Measurements from ENCODE around the gene VSX1.

Gene VSX1

GRCh38 chr20:25081730-25082497, at the start of gene VSX1:
VSX1 (minus strand) TSS chr20:25082141; CDS start chr20:25082096, 45 bp downstream.
- H3K4me1 Mint-ChIP-seq = peaks cover 11% of the 10 kb centered on the region
- H3K27me3 Mint-ChIP-seq = peaks cover 87% of the 10 kb centered on the region
- H3K36me3 Mint-ChIP-seq = no peaks in the 10 kb centered on the region
- no peak within 1 kb of the TSS for H3K27ac Mint-ChIP-seq
- no peak for ATAC-seq
- H3K4me3 Mint-ChIP-seq = no peak within 1 kb of the TSS
- H3K9me3 Mint-ChIP-seq = no peaks in the 10 kb centered on the region

GRCh38 chr20:25129908-25130307, 48.0 kb upstream of the VSX1 start:
- Mint-ChIP-seq H3K36me3 (no peaks in the 10 kb centered on the region), H3K27ac (no peak overlapping the region), H3K4me3 (no peak overlapping the region), H3K4me1 (no peaks in the 10 kb centered on the region), H3K9me3 (peaks cover 5% of the 10 kb centered on the region), H3K27me3 (peaks cover 46% of the 10 kb centered on the region)
- ATAC-seq = no peak

GRCh38 chr20:25129428-25129827, 47.5 kb upstream of the VSX1 start:
- H3K36me3 Mint-ChIP-seq = no peaks in the 10 kb centered on the region
- ATAC-seq = no peak
- H3K27me3 Mint-ChIP-seq = peaks cover 41% of the 10 kb centered on the region
- no peak overlapping the region for H3K27ac Mint-ChIP-seq
- H3K9me3 Mint-ChIP-seq = peaks cover 5% of the 10 kb centered on the region
- no peaks in the 10 kb centered on the region for H3K4me1 Mint-ChIP-seq
- no peak overlapping the region for H3K4me3 Mint-ChIP-seq

GRCh38 chr20:25128649-25129048, 46.7 kb upstream of the VSX1 start:
- Mint-ChIP-seq H3K27me3 (peaks cover 33% of the 10 kb centered on the region), H3K9me3 (peaks cover 5% of the 10 kb centered on the region), H3K4me3 (no peak overlapping the region), H3K36me3 (no peaks in the 10 kb centered on the region), H3K4me1 (no peaks in the 10 kb centered on the region), H3K27ac (no peak overlapping the region)
- ATAC-seq = no peak

- peaks cover 26% of the 10 kb centered on the region for H3K27me3 Mint-ChIP-seq
- H3K9me3 Mint-ChIP-seq = peaks cover 5% of the 10 kb centered on the region
- no peak overlapping the region for H3K27ac Mint-ChIP-seq
- H3K4me1 Mint-ChIP-seq = no peaks in the 10 kb centered on the region
- H3K4me3 Mint-ChIP-seq = no peak overlapping the region
- H3K36me3 Mint-ChIP-seq = no peaks in the 10 kb centered on the region
- ATAC-seq = no peak
These were observed 46.0 kb upstream of the VSX1 start for GRCh38 chr20:25127761-25128537.

- Mint-ChIP-seq H3K36me3 (no peaks in the 10 kb centered on the region), H3K4me1 (no peaks in the 10 kb centered on the region), H3K9me3 (peaks cover 5% of the 10 kb centered on the region), H3K27me3 (peaks cover 11% of the 10 kb centered on the region), H3K4me3 (no peak overlapping the region), H3K27ac (no peak overlapping the region)
- ATAC-seq = no peak
These were observed 44.5 kb upstream of the VSX1 start for GRCh38 chr20:25126204-25127029.

GRCh38 chr20:25125636-25126035, 43.7 kb upstream of the VSX1 start:
- H3K27me3 Mint-ChIP-seq = peaks cover 3% of the 10 kb centered on the region
- H3K27ac Mint-ChIP-seq = no peak overlapping the region
- H3K36me3 Mint-ChIP-seq = no peaks in the 10 kb centered on the region
- ATAC-seq = no peak
- no peak overlapping the region for H3K4me3 Mint-ChIP-seq
- H3K9me3 Mint-ChIP-seq = peaks cover 5% of the 10 kb centered on the region
- no peaks in the 10 kb centered on the region for H3K4me1 Mint-ChIP-seq

- Mint-ChIP-seq H3K27me3 (peaks cover 8% of the 10 kb centered on the region), H3K4me1 (no peaks in the 10 kb centered on the region), H3K9me3 (peaks cover 3% of the 10 kb centered on the region), H3K36me3 (no peaks in the 10 kb centered on the region), H3K27ac (no peak overlapping the region), H3K4me3 (no peak overlapping the region)
- no peak for ATAC-seq
These were observed 39.0 kb upstream of the VSX1 start for GRCh38 chr20:25120920-25121319.

- H3K4me1 Mint-ChIP-seq = no peaks in the 10 kb centered on the region
These were observed 38.5 kb upstream of the VSX1 start for GRCh38 chr20:25120457-25120856.

GRCh38 chr20:25118529-25118928, 36.6 kb upstream of the VSX1 start:
- no peaks in the 10 kb centered on the region for H3K36me3 Mint-ChIP-seq
- H3K27me3 Mint-ChIP-seq = peaks cover 21% of the 10 kb centered on the region
- H3K4me1 Mint-ChIP-seq = no peaks in the 10 kb centered on the region
- H3K9me3 Mint-ChIP-seq = peaks cover 3% of the 10 kb centered on the region
- no peak overlapping the region for H3K27ac Mint-ChIP-seq
- no peak overlapping the region for H3K4me3 Mint-ChIP-seq
- ATAC-seq = no peak

More at GRCh38 chr20:25120457-25120856, 38.5 kb upstream of the VSX1 start:
- Mint-ChIP-seq H3K36me3 (no peaks in the 10 kb centered on the region), H3K27me3 (peaks cover 12% of the 10 kb centered on the region), H3K9me3 (peaks cover 3% of the 10 kb centered on the region), H3K4me3 (no peak overlapping the region), H3K27ac (no peak overlapping the region)
- ATAC-seq = no peak

- Mint-ChIP-seq H3K4me3 (no peak overlapping the region), H3K27me3 (peaks cover 21% of the 10 kb centered on the region), H3K4me1 (no peaks in the 10 kb centered on the region), H3K27ac (no peak overlapping the region), H3K9me3 (peaks cover 3% of the 10 kb centered on the region), H3K36me3 (no peaks in the 10 kb centered on the region)
- no peak for ATAC-seq
These were observed 36.0 kb upstream of the VSX1 start for GRCh38 chr20:25117990-25118389.

- Mint-ChIP-seq H3K36me3 (no peaks in the 10 kb centered on the region), H3K27ac (no peak overlapping the region), H3K27me3 (peaks cover 21% of the 10 kb centered on the region), H3K4me3 (no peak overlapping the region), H3K4me1 (no peaks in the 10 kb centered on the region), H3K9me3 (peaks cover 3% of the 10 kb centered on the region)
- ATAC-seq = no peak
These were observed 35.0 kb upstream of the VSX1 start for GRCh38 chr20:25116739-25117458.

- Mint-ChIP-seq H3K36me3 (no peaks in the 10 kb centered on the region), H3K9me3 (no peaks in the 10 kb centered on the region), H3K4me1 (peaks cover 5% of the 10 kb centered on the region), H3K27ac (no peak overlapping the region), H3K4me3 (no peak overlapping the region), H3K27me3 (peaks cover 66% of the 10 kb centered on the region)
- ATAC-seq = no peak
These were observed 21.6 kb upstream of the VSX1 start for GRCh38 chr20:25103526-25103925.

- no peaks in the 10 kb centered on the region for H3K9me3 Mint-ChIP-seq
- no peak overlapping the region for H3K4me3 Mint-ChIP-seq
- no peak overlapping the region for H3K27ac Mint-ChIP-seq
These were observed 19.0 kb upstream of the VSX1 start for GRCh38 chr20:25100914-25101313.

More at GRCh38 chr20:25100914-25101313, 19.0 kb upstream of the VSX1 start:
- no peaks in the 10 kb centered on the region for H3K36me3 Mint-ChIP-seq
- H3K27me3 Mint-ChIP-seq = peaks cover 40% of the 10 kb centered on the region
- no peak for ATAC-seq
- H3K4me1 Mint-ChIP-seq = peaks cover 5% of the 10 kb centered on the region
